ENCODE measurements around the gene TBC1D17. TPM values are rescaled to one million over a fixed set of nuclear protein-coding genes. Genes with fewer than 3 reads are reported as not detected.

The TBC1D17 gene
- total and polyA plus RNA-seq, 2 of the 13 experiments (the other 11 are each of a cell fraction or from before 2014, with no cell fraction given): 9.7 to 16.9 TPM

- TF ChIP-seq KLF11 (CRISPR knock-in tag; IDR thresholded peaks at IDR 0.05): peak; percentile 56; the same call in 1 of the 2 replicates
- no peak for TF ChIP-seq XBP1 (CRISPR knock-in tag; IDR thresholded peaks at IDR 0.05)
- TF ChIP-seq ZBTB43 (CRISPR knock-in tag; conservative IDR thresholded peaks at IDR 0.05): no peak
- TF ChIP-seq RFXANK (CRISPR knock-in tag; IDR thresholded peaks at IDR 0.05): no peak; the same call in 1 of the 2 replicates
- no peak for TF ChIP-seq ZNF24 (IDR thresholded peaks at IDR 0.05)
- TF ChIP-seq MYC (CRISPR knock-in tag; IDR thresholded peaks at IDR 0.05; ENCODE audit: borderline replicate concordance): peak; percentile 88
- TF ChIP-seq ZNF225 (CRISPR knock-in tag; IDR thresholded peaks at IDR 0.05): peak; percentile 47; the same call in 1 of the 2 replicates
- 0 out of 2 replicates have a peak, but pooled peaks have one; percentile 23 for TF ChIP-seq DNMT3B (CRISPR knock-in tag; conservative IDR thresholded peaks at IDR 0.05)
- no peak for TF ChIP-seq SMAD9 (CRISPR knock-in tag; IDR thresholded peaks at IDR 0.05)
- TF ChIP-seq XRCC5 (optimal IDR thresholded peaks at IDR 0.05; ENCODE audit: low read length): no peak
- peak; percentile 70; the same call in 1 of the 2 replicates for TF ChIP-seq ZNF784 (CRISPR knock-in tag; IDR thresholded peaks at IDR 0.05; ENCODE audit: borderline replicate concordance)
- TF ChIP-seq ZNF550 (CRISPR knock-in tag; IDR thresholded peaks at IDR 0.05; ENCODE audit: borderline replicate concordance): no peak
- no peak for TF ChIP-seq U2AF2 (IDR thresholded peaks at IDR 0.05; ENCODE audit: low read depth, low read length)
- no peak for TF ChIP-seq ZNF253 (CRISPR knock-in tag; IDR thresholded peaks at IDR 0.05; ENCODE audit: borderline replicate concordance)
- TF ChIP-seq PHF8 (CRISPR knock-in tag; IDR thresholded peaks at IDR 0.05): 0 out of 2 replicates have a peak, but pooled peaks have one; percentile 1
- no peak for TF ChIP-seq MIER2 (CRISPR knock-in tag; IDR thresholded peaks at IDR 0.05)
- TF ChIP-seq TBP (CRISPR knock-in tag; IDR thresholded peaks at IDR 0.05): no peak
- TF ChIP-seq KLF9 (CRISPR knock-in tag; IDR thresholded peaks at IDR 0.05; ENCODE audit: low read depth): no peak
- TF ChIP-seq ZNF558 (CRISPR knock-in tag; IDR thresholded peaks at IDR 0.05; ENCODE audit: borderline replicate concordance): no peak
- peak; percentile 99 for TF ChIP-seq ZHX2 (IDR thresholded peaks at IDR 0.05; ENCODE audit: low read depth)
- no peak; the same call in 1 of the 2 replicates for TF ChIP-seq ZHX2 (CRISPR knock-in tag; IDR thresholded peaks at IDR 0.05; ENCODE audit: borderline replicate concordance)
- TF ChIP-seq SRSF9 (IDR thresholded peaks at IDR 0.05; ENCODE audit: borderline replicate concordance, insufficient read depth, low read depth, low read length, poor library complexity, severe bottlenecking): no peak
- TF ChIP-seq MZF1 (CRISPR knock-in tag; IDR thresholded peaks at IDR 0.05; ENCODE audit: borderline replicate concordance): no peak
- no peak for TF ChIP-seq DDIT3 (CRISPR knock-in tag; IDR thresholded peaks at IDR 0.05)
Observed at GRCh38 chr19:49876422-49877019, 981 bp upstream of the TBC1D17 start (continued).
